Breast epithelium (tissue), 3 donors: ENCODE results near the gene STT3B.

Source experiments
- CTCF ChIP-seq, 3 donors: fragments of 450-650 bp; IDR thresholded peaks; one replicate each; pipeline ENCODE4 v1.5.1; 2016 to 2017; ENCODE audit warnings: antibody characterized with exemption in 3 of 3, mild to moderate bottlenecking in 3 of 3, moderate library complexity in 3 of 3
- POLR2A ChIP-seq: fragments of 450-650 bp; IDR thresholded peaks from one replicate; pipeline ENCODE4 v1.6.1; 2016; ENCODE audit warnings: antibody characterized with exemption, mild to moderate bottlenecking, moderate library complexity
- POLR2AphosphoS5 ChIP-seq, 3 donors: sonication (generic); formaldehyde crosslinking; IDR thresholded peaks; one replicate each; pipeline ENCODE4 v1.6.1; 2017; ENCODE audit warnings: antibody characterized with exemption in 3 of 3

GRCh38 chr3:31525532-31525931, 7.2 kb upstream of the STT3B start:
- TF ChIP-seq CTCF (IDR thresholded peaks at IDR 0.05) (no peak), POLR2A (no peak), POLR2AphosphoS5 (IDR thresholded peaks at IDR 0.05) (no peak)
